ENCODE measurements around the gene MLLT1. TPM values are rescaled to one million over a fixed set of nuclear protein-coding genes. Genes with fewer than 3 reads are reported as not detected.

The MLLT1 gene
- total and polyA plus RNA-seq, 2 of the 8 experiments (the other 6 are each of a cell fraction or from before 2014, with no cell fraction given) = 18.8 to 45.1 TPM

- TF ChIP-seq SIN3A (conservative IDR thresholded peaks at IDR 0.05 in 1 of 2, IDR thresholded peaks at IDR 0.05 in 1 of 2; ENCODE audit: low read depth in 1 of 2, low read length in 2 of 2) = no peak
- no peak for TF ChIP-seq SRF (IDR thresholded peaks at IDR 0.05; ENCODE audit: low read depth, low read length)
- no peak for TF ChIP-seq HDAC2 (IDR thresholded peaks at IDR 0.05; ENCODE audit: borderline replicate concordance in 1 of 2, low read depth in 2 of 2, low read length in 2 of 2)
- TF ChIP-seq SP1 (IDR thresholded peaks at IDR 0.05; ENCODE audit: low read depth, low read length) = no peak
- no peak for TF ChIP-seq HDAC6 (IDR thresholded peaks at IDR 0.05; ENCODE audit: low read depth, low read length)
Observed at GRCh38 chr19:6312018-6312417, 32.2 kb upstream of the MLLT1 start (continued).
